ENCODE results near the gene CHST8. TPM values are rescaled to one million over a fixed set of nuclear protein-coding genes. Genes with fewer than 3 reads are reported as not detected.

Gene CHST8
- total and polyA plus RNA-seq, 11 donors: 0.10 to 0.88 (median 0.22) TPM; not detected in 3

GRCh38 chr19:33649627-33650305, 28.0 kb downstream of the CHST8 start:
- 43 to 51% (median 44%) methylated on average over 4 of the region's 4 CpGs for WGBS, 4 donors
- TF ChIP-seq POLR2A (IDR thresholded peaks at IDR 0.05): no peak
- no peak for TF ChIP-seq CTCF (IDR thresholded peaks at IDR 0.05)

GRCh38 chr19:33653684-33654083, 31.9 kb downstream of the CHST8 start:
- ATAC-seq (no peak), DNase-seq (no peak)
- H3K27me3 ChIP-seq: peaks cover 0 to 14% (median 0%) of the 10 kb centered on the region in 9 donors
- H3K27ac ChIP-seq: no peak overlapping the region
- 57 to 67% (median 60%) methylated on average over 2 of the region's 2 CpGs for WGBS, 4 donors
- no peaks in the 10 kb centered on the region for H3K36me3 ChIP-seq
- no peak for TF ChIP-seq CTCF (IDR thresholded peaks at IDR 0.05)
- no peak for TF ChIP-seq POLR2A (IDR thresholded peaks at IDR 0.05)
- no peak overlapping the region for H3K4me3 ChIP-seq
- H3K4me1 ChIP-seq: no peaks in the 10 kb centered on the region
- peaks cover 0 to 11% (median 0%) of the 10 kb centered on the region in 12 donors for H3K9me3 ChIP-seq
- intact Hi-C loops (cut with DNase I): no loop called here

More at GRCh38 chr19:33649627-33650305, 28.0 kb downstream of the CHST8 start:
- no peak for DNase-seq
- intact Hi-C loops (cut with DNase I): no loop called here
- H3K27ac ChIP-seq: no peak overlapping the region
- no peak for ATAC-seq
- H3K36me3 ChIP-seq: no peaks in the 10 kb centered on the region
- peaks cover 0 to 3% (median 0%) of the 10 kb centered on the region in 9 donors for H3K27me3 ChIP-seq
- H3K4me1 ChIP-seq: no peaks in the 10 kb centered on the region
- peaks cover 0 to 11% (median 0%) of the 10 kb centered on the region in 12 donors for H3K9me3 ChIP-seq
- H3K4me3 ChIP-seq: no peak overlapping the region

- Histone ChIP-seq H3K4me1 (no peaks in the 10 kb centered on the region), H3K27me3 (peaks cover 0 to 14% (median 0%) of the 10 kb centered on the region in 9 donors), H3K27ac (no peak overlapping the region), H3K36me3 (no peaks in the 10 kb centered on the region), H3K9me3 (peaks cover 0 to 11% (median 0%) of the 10 kb centered on the region in 12 donors), H3K4me3 (no peak overlapping the region)
- ATAC-seq (no peak), DNase-seq (no peak)
- 72 to 89% (median 76%) methylated on average over 6 to 7 of the region's 7 CpGs for WGBS, 4 donors
- TF ChIP-seq POLR2A (IDR thresholded peaks at IDR 0.05) (no peak), CTCF (IDR thresholded peaks at IDR 0.05) (no peak)
- intact Hi-C loops (cut with DNase I): no loop called here
These were observed 33.2 kb downstream of the CHST8 start for GRCh38 chr19:33654840-33655508.

GRCh38 chr19:33659835-33660234, 38.1 kb downstream of the CHST8 start:
- ATAC-seq (no peak), DNase-seq (no peak)
- no peaks in the 10 kb centered on the region for H3K4me1 ChIP-seq
- H3K4me3 ChIP-seq: no peak overlapping the region
- intact Hi-C loops (cut with DNase I): no loop called here
- TF ChIP-seq POLR2A (IDR thresholded peaks at IDR 0.05) (no peak), CTCF (IDR thresholded peaks at IDR 0.05) (no peak)
- H3K27ac ChIP-seq: no peak overlapping the region
- H3K9me3 ChIP-seq: no peaks in the 10 kb centered on the region
- no peaks in the 10 kb centered on the region for H3K36me3 ChIP-seq
- peaks cover 0 to 10% (median 0%) of the 10 kb centered on the region in 9 donors for H3K27me3 ChIP-seq
- 79 to 83% (median 80%) methylated on average over 5 of the region's 5 CpGs for WGBS, 4 donors
